ENCODE measurements around the gene PARD6B. TPM values are rescaled to one million over a fixed set of nuclear protein-coding genes. Genes with fewer than 3 reads are reported as not detected.
A peak's percentile ranks its signal among the peaks of the same experiment; 100 is the strongest.
"Not testable (repeated sequence)": the region's sequence is repeated elsewhere in the genome, so short reads cannot be mapped to it uniquely, and the experiment has no call there.

Gene PARD6B
- total and polyA plus RNA-seq, 2 of the 13 experiments (the other 11 are each of a cell fraction or from before 2014, with no cell fraction given): 6.9 to 22.2 TPM

DNA sequence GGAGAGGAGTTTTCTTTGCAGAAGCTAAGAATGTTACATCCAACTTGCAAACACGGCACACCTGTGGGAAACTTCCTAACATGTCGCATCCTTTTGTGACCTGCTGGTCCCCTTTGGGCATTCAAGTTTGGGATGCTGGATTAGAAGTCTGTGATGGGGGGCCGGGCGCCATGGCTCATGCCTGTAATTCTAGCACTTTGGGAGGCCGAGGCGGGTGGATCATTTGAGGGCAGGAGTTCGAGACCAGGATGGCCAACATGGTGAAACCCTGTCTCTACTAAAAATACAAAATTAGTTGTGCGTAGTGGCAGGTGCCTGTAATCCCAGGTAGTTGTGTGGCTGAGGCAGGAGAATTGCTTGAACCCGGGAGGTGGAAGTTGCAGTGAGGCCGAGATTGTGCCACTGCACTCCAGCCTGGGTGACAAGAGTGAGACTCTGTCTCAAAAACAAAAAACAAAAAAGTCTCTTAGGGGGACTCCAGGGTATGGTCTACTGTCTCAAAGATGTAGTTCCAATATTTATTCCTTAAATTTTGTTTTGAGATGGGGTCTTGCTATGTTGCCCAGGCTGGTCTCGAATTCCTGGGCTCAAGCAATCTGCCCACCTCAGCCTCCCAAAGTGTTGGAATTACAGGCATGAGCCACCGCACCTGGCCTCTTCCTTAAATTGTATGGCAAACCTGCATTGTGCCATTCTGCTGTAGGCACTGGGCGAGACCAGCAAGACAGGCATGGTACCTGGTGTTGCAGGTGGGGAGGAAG is 69.8 kb downstream of the PARD6B start:
- TF ChIP-seq ZNF121 (CRISPR knock-in tag; IDR thresholded peaks at IDR 0.05) (peak; percentile 62), NRL (CRISPR knock-in tag; IDR thresholded peaks at IDR 0.05; ENCODE audit: borderline replicate concordance) (0 out of 2 replicates have a peak, but pooled peaks have one; percentile 20)
- H3K79me2 ChIP-seq (ENCODE audit: insufficient read depth, low read length); H3K4me3 ChIP-seq (replicated peaks in 1 of 3; ENCODE audit: insufficient read depth in 1 of 3, low read depth in 2 of 3, low read length in 3 of 3); intact Hi-C loops (cut with micrococcal nuclease; ENCODE audit: unreplicated experiment); H3K9me3 ChIP-seq (ENCODE audit: low read length); H3K27ac ChIP-seq (ENCODE audit: extremely low read length, insufficient read depth, low read length); FAIRE-seq; DNase-seq (ENCODE audit: low spot score); BruUV-seq (replicated peaks); H4K20me1 ChIP-seq (ENCODE audit: insufficient read depth, low read length); ATAC-seq; H2AFZ ChIP-seq (ENCODE audit: low read length); in situ Hi-C loops (cut with HindIII; ENCODE audit: extremely low pct_ligation_motif_present, low pct_unique_long_range_greater_than_20kb); CTCF ChIA-PET (ENCODE audit: low intra/inter-chr PET ratio, low total read pairs); H3K27me3 ChIP-seq (ENCODE audit: control insufficient read depth in 1 of 2, insufficient read depth in 2 of 2, low read length in 2 of 2); H3K9ac ChIP-seq (ENCODE audit: insufficient read depth, low read depth, low read length); H3K36me3 ChIP-seq (replicated peaks in 1 of 2; ENCODE audit: control insufficient read depth in 1 of 2, insufficient read depth in 2 of 2, low read length in 2 of 2); H3K4me2 ChIP-seq (ENCODE audit: low read depth, low read length): not testable (repeated sequence)
- 80% methylated on average over 13 of the region's 13 CpGs for WGBS (ENCODE audit: low lambda C conversion rate)
- POLR2A ChIA-PET: interaction anchor here (1.6 kb wide), 1 partner anchor 17 kb away, joined by 4 read pairs; no protein-coding TSS in a partner anchor
- peaks cover 16% of the 10 kb centered on the region for H3K4me1 ChIP-seq (ENCODE audit: insufficient read depth, low read length)

DNA sequence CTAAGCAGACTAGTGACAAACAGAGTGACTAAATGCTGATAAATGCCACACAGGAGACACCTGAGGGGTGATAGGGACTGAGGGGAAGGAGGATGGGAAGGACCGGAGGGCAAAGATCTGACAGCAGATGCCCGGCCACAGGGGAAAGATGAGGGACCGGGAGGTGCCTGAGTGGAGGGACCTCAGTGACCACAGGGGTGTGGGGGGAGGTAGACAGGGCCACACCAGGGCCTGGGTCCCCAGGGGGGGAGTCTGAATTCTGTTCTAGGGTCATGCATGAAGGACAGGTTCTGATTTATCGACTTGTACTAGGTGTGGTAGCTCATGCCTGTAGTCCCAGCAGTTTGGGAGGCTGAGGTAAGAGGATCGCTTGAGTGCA is 70.4 kb downstream of the PARD6B start:
- no peaks in the 10 kb centered on the region for H3K9me3 ChIP-seq (ENCODE audit: low read length)
- intact Hi-C loops (cut with micrococcal nuclease; ENCODE audit: unreplicated experiment): no loop called here
- no peaks in the 10 kb centered on the region for H3K36me3 ChIP-seq (replicated peaks in 1 of 2; ENCODE audit: control insufficient read depth in 1 of 2, insufficient read depth in 2 of 2, low read length in 2 of 2)
- H3K4me3 ChIP-seq (replicated peaks in 1 of 3; ENCODE audit: insufficient read depth in 1 of 3, low read depth in 2 of 3, low read length in 3 of 3): no peak overlapping the region
- H2AFZ ChIP-seq (ENCODE audit: low read length): no peak overlapping the region
- no peaks in the 10 kb centered on the region for H3K27me3 ChIP-seq (ENCODE audit: control insufficient read depth in 1 of 2, insufficient read depth in 2 of 2, low read length in 2 of 2)
- TF ChIP-seq, protein P1, sequence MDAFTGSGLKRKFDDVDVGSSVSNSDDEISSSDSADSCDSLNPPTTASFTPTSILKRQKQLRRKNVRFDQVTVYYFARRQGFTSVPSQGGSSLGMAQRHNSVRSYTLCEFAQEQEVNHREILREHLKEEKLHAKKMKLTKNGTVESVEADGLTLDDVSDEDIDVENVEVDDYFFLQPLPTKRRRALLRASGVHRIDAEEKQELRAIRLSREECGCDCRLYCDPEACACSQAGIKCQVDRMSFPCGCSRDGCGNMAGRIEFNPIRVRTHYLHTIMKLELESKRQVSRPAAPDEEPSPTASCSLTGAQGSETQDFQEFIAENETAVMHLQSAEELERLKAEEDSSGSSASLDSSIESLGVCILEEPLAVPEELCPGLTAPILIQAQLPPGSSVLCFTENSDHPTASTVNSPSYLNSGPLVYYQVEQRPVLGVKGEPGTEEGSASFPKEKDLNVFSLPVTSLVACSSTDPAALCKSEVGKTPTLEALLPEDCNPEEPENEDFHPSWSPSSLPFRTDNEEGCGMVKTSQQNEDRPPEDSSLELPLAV (CRISPR knock-in tag; conservative IDR thresholded peaks at IDR 0.05; ENCODE audit: low read depth): no peak
- TF ChIP-seq CREB1 (IDR thresholded peaks at IDR 0.05): no peak
- TF ChIP-seq CREB1 (CRISPR knock-in tag; IDR thresholded peaks at IDR 0.05): no peak
- TF ChIP-seq NRL (CRISPR knock-in tag; IDR thresholded peaks at IDR 0.05; ENCODE audit: borderline replicate concordance): 0 out of 2 replicates have a peak, but pooled peaks have one; percentile 3
- TF ChIP-seq ZNF12 (CRISPR knock-in tag; IDR thresholded peaks at IDR 0.05): no peak
- no peak for TF ChIP-seq ZNF652 (CRISPR knock-in tag; IDR thresholded peaks at IDR 0.05; ENCODE audit: borderline replicate concordance, low read depth)
- no peak for TF ChIP-seq ZNF619 (CRISPR knock-in tag; IDR thresholded peaks at IDR 0.05)
- no peak for TF ChIP-seq MBNL3 (CRISPR knock-in tag; conservative IDR thresholded peaks at IDR 0.05)
- DNase-seq (ENCODE audit: low spot score) (no peak), ATAC-seq (no peak; the same call in 2 of the 3 replicates), FAIRE-seq (no peak)
- H3K4me1 ChIP-seq (ENCODE audit: insufficient read depth, low read length): peaks cover 16% of the 10 kb centered on the region
- H4K20me1 ChIP-seq (ENCODE audit: insufficient read depth, low read length): no peaks in the 10 kb centered on the region
- ChIA-PET POLR2A (interaction anchor here (1.6 kb wide), 1 partner anchor 17 kb away, joined by 4 read pairs; no protein-coding TSS in a partner anchor), CTCF (ENCODE audit: low intra/inter-chr PET ratio, low total read pairs) (no interaction called here)
- 73% methylated on average over 5 of the region's 5 CpGs for WGBS (ENCODE audit: low lambda C conversion rate)
- H3K4me2 ChIP-seq (ENCODE audit: low read depth, low read length): no peak overlapping the region
- H3K27ac ChIP-seq (ENCODE audit: extremely low read length, insufficient read depth, low read length): no peak overlapping the region
- no TSS peak for BruUV-seq (replicated peaks)
- no peak overlapping the region for H3K9ac ChIP-seq (ENCODE audit: insufficient read depth, low read depth, low read length)
- H3K79me2 ChIP-seq (ENCODE audit: insufficient read depth, low read length): no peaks in the 10 kb centered on the region
- in situ Hi-C loops (cut with HindIII; ENCODE audit: extremely low pct_ligation_motif_present, low pct_unique_long_range_greater_than_20kb): no loop called here

Measured in HepG2 (cell line).